Activated naive CD4-positive, alpha-beta T cell treated with anti-CD3 and anti-CD28 coated beads, Interleukin-2, amount 10 ng/mL, durations not matched to agents 7 days and 5 days (primary cell): ENCODE results near the gene MFGE8.
A peak's percentile ranks its signal among the peaks of the same experiment; 100 is the strongest.
"Not testable (repeated sequence)": the region's sequence is repeated elsewhere in the genome, so short reads cannot be mapped to it uniquely, and the experiment has no call there.

Experiments
- CTCF ChIA-PET: fragments of 350-600 bp; sonication (Branson Sonifier 250); formaldehyde crosslinking; loops from one replicate; lab custom pipeline; 2021; ENCODE audit warnings: antibody characterized with exemption; lab: Charles Lee
- DNase-seq: peaks from one replicate; pipeline ENCODE4 v3.0.0-alpha.2; 2020
- H3K27ac Mint-ChIP-seq: one replicate; pipeline ENCODE4 v1.8.0; 2021; ENCODE audit warnings: mild to moderate bottlenecking, moderate library complexity, mixed read lengths
- H3K27me3 Mint-ChIP-seq: one replicate; pipeline ENCODE4 v1.8.0; 2021; ENCODE audit warnings: mild to moderate bottlenecking, mixed read lengths
- H3K36me3 Mint-ChIP-seq: one replicate; pipeline ENCODE4 v1.8.0; 2021; ENCODE audit warnings: mixed read lengths
- H3K4me1 Mint-ChIP-seq: one replicate; pipeline ENCODE4 v1.8.0; 2021; ENCODE audit warnings: mixed read lengths
- H3K4me3 Mint-ChIP-seq: one replicate; pipeline ENCODE4 v1.8.0; 2021; ENCODE audit warnings: mild to moderate bottlenecking, moderate library complexity, mixed read lengths
- H3K9me3 Mint-ChIP-seq: one replicate; pipeline ENCODE4 v1.8.0; 2021; ENCODE audit warnings: mixed read lengths

Gene MFGE8

GRCh38 chr15:88932271-88932874 lies 19.2 kb upstream of the MFGE8 start:
- Mint-ChIP-seq H3K4me3 (no peak overlapping the region), H3K27ac (no peak overlapping the region), H3K4me1 (no peaks in the 10 kb centered on the region), H3K9me3 (peaks cover 3% of the 10 kb centered on the region), H3K36me3 (no peaks in the 10 kb centered on the region), H3K27me3 (peaks cover 31% of the 10 kb centered on the region)
- DNase-seq = no peak
- CTCF ChIA-PET = no interaction called here

- CTCF ChIA-PET = no interaction called here
- Mint-ChIP-seq H3K4me3 (no peak overlapping the region), H3K36me3 (no peaks in the 10 kb centered on the region), H3K9me3 (peaks cover 3% of the 10 kb centered on the region), H3K27ac (no peak overlapping the region), H3K4me1 (no peaks in the 10 kb centered on the region), H3K27me3 (peaks cover 36% of the 10 kb centered on the region)
- DNase-seq = no peak
Observed at GRCh38 chr15:88930579-88930978, 17.4 kb upstream of the MFGE8 start.

- CTCF ChIA-PET, DNase-seq, H3K4me3 Mint-ChIP-seq, H3K36me3 Mint-ChIP-seq, H3K27ac Mint-ChIP-seq, H3K4me1 Mint-ChIP-seq, H3K9me3 Mint-ChIP-seq: not testable (repeated sequence)
- peaks cover 36% of the 10 kb centered on the region for H3K27me3 Mint-ChIP-seq
Observed at GRCh38 chr15:88929358-88930098, 16.3 kb upstream of the MFGE8 start.

- H3K36me3 Mint-ChIP-seq, CTCF ChIA-PET, H3K4me3 Mint-ChIP-seq, H3K4me1 Mint-ChIP-seq, H3K27ac Mint-ChIP-seq, DNase-seq, H3K9me3 Mint-ChIP-seq: not testable (repeated sequence)
- peaks cover 35% of the 10 kb centered on the region for H3K27me3 Mint-ChIP-seq
Observed at GRCh38 chr15:88928192-88928591, 15.0 kb upstream of the MFGE8 start.

GRCh38 chr15:88925648-88926047 lies 12.5 kb upstream of the MFGE8 start:
- H3K4me3 Mint-ChIP-seq, H3K4me1 Mint-ChIP-seq, H3K27ac Mint-ChIP-seq, DNase-seq, H3K9me3 Mint-ChIP-seq, H3K36me3 Mint-ChIP-seq: not testable (repeated sequence)
- peaks cover 27% of the 10 kb centered on the region for H3K27me3 Mint-ChIP-seq
- CTCF ChIA-PET = interaction anchor here (0.8 to 1.2 kb wide), 2 partner anchors 21 to 22 kb away, joined by 3 read pairs; no protein-coding TSS in a partner anchor

- not testable (repeated sequence) for H3K4me3 Mint-ChIP-seq, H3K27ac Mint-ChIP-seq, H3K9me3 Mint-ChIP-seq, DNase-seq, H3K36me3 Mint-ChIP-seq
- CTCF ChIA-PET = interaction anchor here (3.4 kb wide), 1 partner anchor 16 kb away, joined by 17 read pairs; no protein-coding TSS in a partner anchor
- H3K27me3 Mint-ChIP-seq = peaks cover 26% of the 10 kb centered on the region
- peaks cover 13% of the 10 kb centered on the region for H3K4me1 Mint-ChIP-seq
Observed at GRCh38 chr15:88920892-88921435, 7.8 kb upstream of the MFGE8 start.

GRCh38 chr15:88920186-88920891 lies 7.2 kb upstream of the MFGE8 start:
- DNase-seq = no peak
- H3K4me3 Mint-ChIP-seq = no peak overlapping the region
- H3K27ac Mint-ChIP-seq = no peak overlapping the region
- no peaks in the 10 kb centered on the region for H3K36me3 Mint-ChIP-seq
- CTCF ChIA-PET = interaction anchor here (0.5 to 3.4 kb wide), 2 partner anchors 15 to 257 kb away, joined by 3 to 17 read pairs; no protein-coding TSS in a partner anchor
- H3K27me3 Mint-ChIP-seq = peaks cover 25% of the 10 kb centered on the region
- H3K4me1 Mint-ChIP-seq = peaks cover 13% of the 10 kb centered on the region
- no peaks in the 10 kb centered on the region for H3K9me3 Mint-ChIP-seq

GRCh38 chr15:88918738-88919137 lies 5.6 kb upstream of the MFGE8 start:
- DNase-seq = no peak
- Mint-ChIP-seq H3K27ac (no peak overlapping the region), H3K36me3 (no peaks in the 10 kb centered on the region), H3K9me3 (no peaks in the 10 kb centered on the region), H3K27me3 (peaks cover 22% of the 10 kb centered on the region), H3K4me3 (no peak overlapping the region), H3K4me1 (peaks cover 17% of the 10 kb centered on the region)
- CTCF ChIA-PET = interaction anchor here (3.4 kb wide), 1 partner anchor 13 kb away, joined by 17 read pairs; no protein-coding TSS in a partner anchor

GRCh38 chr15:88917760-88918159 lies 4.6 kb upstream of the MFGE8 start:
- H3K4me1 Mint-ChIP-seq = peaks cover 22% of the 10 kb centered on the region
- no peak overlapping the region for H3K27ac Mint-ChIP-seq
- CTCF ChIA-PET = interaction anchor here (0.6 to 0.7 kb wide), 2 partner anchors 13 to 86 kb away, joined by 3 to 4 read pairs; no protein-coding TSS in a partner anchor
- no peak overlapping the region for H3K4me3 Mint-ChIP-seq
- no peak for DNase-seq
- no peaks in the 10 kb centered on the region for H3K36me3 Mint-ChIP-seq
- no peaks in the 10 kb centered on the region for H3K9me3 Mint-ChIP-seq
- H3K27me3 Mint-ChIP-seq = peaks cover 19% of the 10 kb centered on the region

- H3K4me1 Mint-ChIP-seq = peaks cover 33% of the 10 kb centered on the region
- no peaks in the 10 kb centered on the region for H3K9me3 Mint-ChIP-seq
- peaks cover 1% of the 10 kb centered on the region for H3K36me3 Mint-ChIP-seq
- no peak overlapping the region for H3K4me3 Mint-ChIP-seq
- H3K27ac Mint-ChIP-seq = no peak overlapping the region
- DNase-seq = no peak
- CTCF ChIA-PET = interaction anchor here (1.0 to 2.4 kb wide), 2 partner anchors 10 to 100 kb away, joined by 4 to 6 read pairs; no protein-coding TSS in a partner anchor
- H3K27me3 Mint-ChIP-seq = peaks cover 13% of the 10 kb centered on the region
Observed at GRCh38 chr15:88915354-88915753, 2.2 kb upstream of the MFGE8 start.

GRCh38 chr15:88913850-88914169 lies 631 bp upstream of the MFGE8 start:
- no peak for DNase-seq
- CTCF ChIA-PET = interaction anchor here (1.3 kb wide), 1 partner anchor 9 kb away, joined by 3 read pairs; no protein-coding TSS in a partner anchor
- Mint-ChIP-seq H3K27me3 (peaks cover 4% of the 10 kb centered on the region), H3K4me3 (peak overlapping the region; percentile 88), H3K27ac (peak overlapping the region; percentile 89), H3K4me1 (peaks cover 31% of the 10 kb centered on the region), H3K9me3 (no peaks in the 10 kb centered on the region), H3K36me3 (peaks cover 9% of the 10 kb centered on the region)

GRCh38 chr15:88912500-88912921 lies 668 bp downstream of the MFGE8 start:
- CTCF ChIA-PET = interaction anchor here (1.2 kb wide), 1 partner anchor 9 kb away, joined by 3 read pairs; no protein-coding TSS in a partner anchor
- H3K36me3 Mint-ChIP-seq = peaks cover 14% of the 10 kb centered on the region
- H3K4me3 Mint-ChIP-seq = peak overlapping the region; percentile 88
- peaks cover 35% of the 10 kb centered on the region for H3K4me1 Mint-ChIP-seq
- H3K27me3 Mint-ChIP-seq = peaks cover 4% of the 10 kb centered on the region
- no peak for DNase-seq
- peak overlapping the region; percentile 89 for H3K27ac Mint-ChIP-seq
- H3K9me3 Mint-ChIP-seq = no peaks in the 10 kb centered on the region

- peak overlapping the region; percentile 88 for H3K4me3 Mint-ChIP-seq
Observed at GRCh38 chr15:88911766-88912118, 1.4 kb downstream of the MFGE8 start.

More at GRCh38 chr15:88911766-88912118, 1.4 kb downstream of the MFGE8 start:
- DNase-seq = no peak
- Mint-ChIP-seq H3K9me3 (no peaks in the 10 kb centered on the region), H3K36me3 (peaks cover 20% of the 10 kb centered on the region), H3K27ac (no peak overlapping the region), H3K4me1 (peaks cover 35% of the 10 kb centered on the region), H3K27me3 (peaks cover 4% of the 10 kb centered on the region)
- CTCF ChIA-PET = interaction anchor here (0.7 to 1.7 kb wide), 3 partner anchors 8 to 266 kb away, joined by 3 read pairs; no protein-coding TSS in a partner anchor
